ENCODE data around the gene RCBTB2.

RCBTB2 gene

GRCh38 chr13:48493851-48494250, 39.0 kb downstream of the RCBTB2 start:
- peak; percentile 81 for DNase-seq (ENCODE audit: low read depth)
- no peak for TF ChIP-seq CTCF (conservative IDR thresholded peaks at IDR 0.05; ENCODE audit: low read depth, low read length)
- H3K4me3 ChIP-seq (ENCODE audit: low read length), result no peak overlapping the region

- no peak for TF ChIP-seq CTCF (conservative IDR thresholded peaks at IDR 0.05; ENCODE audit: low read depth, low read length)
- H3K4me3 ChIP-seq (ENCODE audit: low read length), result no peak overlapping the region
- DNase-seq (ENCODE audit: low read depth), result no peak
Measured at GRCh38 chr13:48493066-48493765, 39.7 kb downstream of the RCBTB2 start.

GRCh38 chr13:48492470-48493065, 40.3 kb downstream of the RCBTB2 start:
- no peak overlapping the region for H3K4me3 ChIP-seq (ENCODE audit: low read length)
- no peak for TF ChIP-seq CTCF (conservative IDR thresholded peaks at IDR 0.05; ENCODE audit: low read depth, low read length)
- no peak for DNase-seq (ENCODE audit: low read depth)

- TF ChIP-seq CTCF (conservative IDR thresholded peaks at IDR 0.05; ENCODE audit: low read depth, low read length), result no peak
- no peak overlapping the region for H3K4me3 ChIP-seq (ENCODE audit: low read length)
- DNase-seq (ENCODE audit: low read depth), result no peak
Measured at GRCh38 chr13:48492096-48492440, 40.8 kb downstream of the RCBTB2 start.

- H3K4me3 ChIP-seq (ENCODE audit: low read length), result no peak overlapping the region
- DNase-seq (ENCODE audit: low read depth), result no peak
Measured at GRCh38 chr13:48491423-48492095, 41.3 kb downstream of the RCBTB2 start.

GRCh38 chr13:48490241-48490640, 42.6 kb downstream of the RCBTB2 start:
- no peak for DNase-seq (ENCODE audit: low read depth)
- no peak for TF ChIP-seq CTCF (conservative IDR thresholded peaks at IDR 0.05; ENCODE audit: low read depth, low read length)
- H3K4me3 ChIP-seq (ENCODE audit: low read length), result no peak overlapping the region

More at GRCh38 chr13:48491423-48492095, 41.3 kb downstream of the RCBTB2 start:
- TF ChIP-seq CTCF (conservative IDR thresholded peaks at IDR 0.05; ENCODE audit: low read depth, low read length), result no peak
